GM10266 (cell line): Measurements from ENCODE around the gene MRRF.

ENCODE experiments used
- DNase-seq: peaks from one replicate; pipeline ENCODE4 v3.0.0; 2012; ENCODE audit errors: extremely low spot score
- CTCF ChIP-seq: IDR thresholded peaks from 2 replicates; pipeline ENCODE4 v1.5.1; 2012; ENCODE audit warnings: mild to moderate bottlenecking, low read depth; ENCODE audit not compliant: control insufficient read depth, insufficient read depth; ENCODE audit errors: missing control alignments

Gene MRRF

GRCh38 chr9:122263699-122264349 lies 858 bp upstream of the MRRF start:
- DNase-seq, result peak; percentile 6
- no peak for TF ChIP-seq CTCF

GRCh38 chr9:122265149-122265915 lies 650 bp downstream of the MRRF start:
- peak; percentile 38 for DNase-seq
- no peak for TF ChIP-seq CTCF

- TF ChIP-seq CTCF, result no peak
- DNase-seq, result no peak
Observed at GRCh38 chr9:122268041-122268814, 3.5 kb downstream of the MRRF start.

- no peak for DNase-seq
Observed at GRCh38 chr9:122274055-122274454, 9.4 kb downstream of the MRRF start.

GRCh38 chr9:122276096-122276495 lies 11.4 kb downstream of the MRRF start:
- TF ChIP-seq CTCF, result no peak
- DNase-seq, result no peak

More at GRCh38 chr9:122274055-122274454, 9.4 kb downstream of the MRRF start:
- TF ChIP-seq CTCF, result no peak

- DNase-seq, result no peak
- TF ChIP-seq CTCF, result no peak
Observed at GRCh38 chr9:122277285-122277897, 12.7 kb downstream of the MRRF start.

DNA sequence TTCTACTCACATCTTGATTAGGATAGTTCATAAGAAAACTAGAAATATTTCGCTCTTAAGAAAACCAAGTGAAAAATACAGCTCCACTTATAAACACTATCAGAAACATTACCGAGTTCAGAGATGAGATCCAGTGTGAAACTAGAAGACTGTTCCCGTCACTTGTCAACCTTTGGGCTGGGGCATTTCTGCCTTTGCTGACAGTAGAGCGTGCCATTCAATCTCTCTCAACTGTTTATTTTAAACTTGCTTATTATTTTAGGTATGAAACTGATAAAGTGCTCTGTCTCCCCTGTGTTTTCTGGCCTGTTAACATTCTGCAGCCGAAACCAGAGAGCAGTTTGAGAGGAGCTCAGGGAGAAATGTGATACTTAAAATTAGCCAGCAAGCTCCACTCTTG lies 16.7 kb downstream of the MRRF start:
- no peak for TF ChIP-seq CTCF
- DNase-seq, result no peak
